ENCODE measurements around the gene BLTP3B. TPM values are rescaled to one million over a fixed set of nuclear protein-coding genes. Genes with fewer than 3 reads are reported as not detected.

BLTP3B gene
- total RNA-seq, 2 donors from 2014 or later = 4.0 to 8.6 TPM

- no peak for DNase-seq
- Histone ChIP-seq H3K4me3 (no peak overlapping the region), H3K4me1 (peaks cover 12% of the 10 kb centered on the region), H3K27me3 (no peaks in the 10 kb centered on the region), H3K36me3 (replicated peaks in 1 of 2; ENCODE audit: insufficient read depth in 1 of 2, low read depth in 2 of 2) (no peaks in the 10 kb centered on the region), H3K27ac (no peak overlapping the region), H3K9me3 (no peaks in the 10 kb centered on the region)
- ATAC-seq = no peak
- WGBS, 2 donors = 33 to 44% methylated on average over 6 of the region's 6 CpGs
- TF ChIP-seq CTCF (IDR thresholded peaks at IDR 0.05) = no peak
- TF ChIP-seq POLR2A (IDR thresholded peaks at IDR 0.05) = no peak
- intact Hi-C loops (cut with DNase I) = no loop called here
Measured at GRCh38 chr12:100138048-100138802, 4.4 kb downstream of the BLTP3B start.

- no peak for DNase-seq
- WGBS, 2 donors = 65 to 71% methylated on average over 2 of the region's 2 CpGs
- Histone ChIP-seq H3K36me3 (replicated peaks in 1 of 2; ENCODE audit: insufficient read depth in 1 of 2, low read depth in 2 of 2) (no peaks in the 10 kb centered on the region), H3K4me1 (peaks cover 6% of the 10 kb centered on the region), H3K4me3 (no peak overlapping the region), H3K27ac (no peak overlapping the region), H3K9me3 (no peaks in the 10 kb centered on the region), H3K27me3 (no peaks in the 10 kb centered on the region)
- no peak for TF ChIP-seq POLR2A (IDR thresholded peaks at IDR 0.05)
- intact Hi-C loops (cut with DNase I) = no loop called here
- ATAC-seq = no peak
Measured at GRCh38 chr12:100133200-100133599, 9.5 kb downstream of the BLTP3B start.

GRCh38 chr12:100128512-100128908, 14.2 kb downstream of the BLTP3B start:
- no peak overlapping the region for H3K4me3 ChIP-seq
- no peaks in the 10 kb centered on the region for H3K36me3 ChIP-seq (replicated peaks in 1 of 2; ENCODE audit: insufficient read depth in 1 of 2, low read depth in 2 of 2)
- H3K4me1 ChIP-seq = peaks cover 23% of the 10 kb centered on the region
- 30% methylated on average over 1 of the region's 1 CpG for WGBS, 2 donors
- intact Hi-C loops (cut with DNase I) = no loop called here
- DNase-seq = peak in 3 of 4 donors; percentile 17 to 23 (median 19)
- peak in 3 of 7 experiments; percentile 18 to 32 (median 20) for TF ChIP-seq CTCF (IDR thresholded peaks at IDR 0.05)
- TF ChIP-seq POLR2A (IDR thresholded peaks at IDR 0.05) = no peak
- peak overlapping the region in 1 of 4 donors; percentile 32 for H3K27ac ChIP-seq
- no peaks in the 10 kb centered on the region for H3K9me3 ChIP-seq
- ATAC-seq = peak; percentile 53
- no peaks in the 10 kb centered on the region for H3K27me3 ChIP-seq

GRCh38 chr12:100127766-100128511, 14.7 kb downstream of the BLTP3B start:
- H3K4me1 ChIP-seq = peaks cover 23% of the 10 kb centered on the region
- 32 to 35% methylated on average over 1 of the region's 1 CpG for WGBS, 2 donors
- intact Hi-C loops (cut with DNase I) = no loop called here

More at GRCh38 chr12:100127766-100128511, 14.7 kb downstream of the BLTP3B start:
- no peak overlapping the region for H3K4me3 ChIP-seq
- no peak for DNase-seq
- no peaks in the 10 kb centered on the region for H3K36me3 ChIP-seq (replicated peaks in 1 of 2; ENCODE audit: insufficient read depth in 1 of 2, low read depth in 2 of 2)
- peak; percentile 30 for ATAC-seq
- no peaks in the 10 kb centered on the region for H3K27me3 ChIP-seq
- TF ChIP-seq POLR2A (IDR thresholded peaks at IDR 0.05) (no peak), CTCF (IDR thresholded peaks at IDR 0.05) (no peak)
- no peaks in the 10 kb centered on the region for H3K9me3 ChIP-seq
- peak overlapping the region in 1 of 4 donors; percentile 32 for H3K27ac ChIP-seq

Measured in body of pancreas (tissue), 4 donors.